Measurements from ENCODE around the gene OSBPL10.
"Not testable (repeated sequence)": the region's sequence is repeated elsewhere in the genome, so short reads cannot be mapped to it uniquely, and the experiment has no call there.

Gene OSBPL10

DNA sequence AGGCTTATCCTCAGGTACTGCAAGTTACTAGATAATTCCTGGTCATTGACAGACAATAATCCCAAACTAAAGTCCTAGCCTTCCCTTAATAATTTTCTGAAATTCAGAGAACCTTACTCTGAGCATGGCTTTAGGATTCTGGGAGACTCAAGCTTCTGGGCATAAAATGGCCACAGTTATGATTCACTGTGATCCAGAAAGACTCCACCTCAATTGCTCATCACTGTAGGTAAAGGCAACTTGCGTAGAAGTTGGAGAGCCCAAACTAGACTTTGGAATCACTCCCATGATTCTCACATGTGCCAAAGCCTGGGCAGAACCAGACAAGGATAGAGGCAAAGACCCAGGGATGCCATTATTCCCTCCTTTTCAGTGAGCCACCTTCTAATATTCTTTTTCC lies 195.3 kb downstream of the OSBPL10 start:
- no peak for DNase-seq (ENCODE audit: insufficient read length, low spot score)
- TF ChIP-seq SPI1 (IDR thresholded peaks at IDR 0.05; ENCODE audit: low read depth, low read length) = no peak
- TF ChIP-seq TAF1 (IDR thresholded peaks at IDR 0.05; ENCODE audit: low read depth, low read length) = no peak
- TF ChIP-seq PAX5 (IDR thresholded peaks at IDR 0.05; ENCODE audit: insufficient read depth, low read length, severe bottlenecking) = no peak
- no peak for TF ChIP-seq POU2F2 (IDR thresholded peaks at IDR 0.05; ENCODE audit: low read depth, low read length)
- TF ChIP-seq POLR2AphosphoS5 (IDR thresholded peaks at IDR 0.05; ENCODE audit: low read depth, low read length) = no peak
- TF ChIP-seq POLR2A (IDR thresholded peaks at IDR 0.05; ENCODE audit: low read depth, low read length) = no peak
- FAIRE-seq = no peak

DNA sequence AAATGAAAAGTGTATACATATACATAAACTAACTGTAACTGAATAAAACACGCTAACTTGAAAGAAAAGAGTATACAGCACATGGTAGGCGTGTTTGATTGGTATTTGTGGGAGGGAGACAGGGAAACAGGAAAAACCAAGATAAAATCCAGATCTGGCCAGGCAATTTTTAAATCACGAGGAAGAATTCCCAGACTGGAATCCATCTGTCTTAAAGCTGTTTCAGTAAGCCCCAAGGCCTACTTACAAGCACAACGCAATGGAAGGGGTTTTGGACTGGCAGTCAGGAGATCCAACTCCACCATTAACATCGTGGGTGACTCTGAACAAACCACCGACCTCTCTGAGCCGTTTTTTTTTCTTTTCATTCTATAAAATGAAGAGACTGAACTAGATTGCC lies 195.8 kb downstream of the OSBPL10 start:
- FAIRE-seq = no peak
- TF ChIP-seq POLR2AphosphoS5 (IDR thresholded peaks at IDR 0.05; ENCODE audit: low read depth, low read length) = no peak
- no peak for TF ChIP-seq SPI1 (IDR thresholded peaks at IDR 0.05; ENCODE audit: low read depth, low read length)
- no peak for TF ChIP-seq PAX5 (IDR thresholded peaks at IDR 0.05; ENCODE audit: insufficient read depth, low read length, severe bottlenecking)
- no peak for TF ChIP-seq POLR2A (IDR thresholded peaks at IDR 0.05; ENCODE audit: low read depth, low read length)
- TF ChIP-seq TAF1 (IDR thresholded peaks at IDR 0.05; ENCODE audit: low read depth, low read length) = no peak
- no peak for TF ChIP-seq POU2F2 (IDR thresholded peaks at IDR 0.05; ENCODE audit: low read depth, low read length)
- no peak for DNase-seq (ENCODE audit: insufficient read length, low spot score)

DNA sequence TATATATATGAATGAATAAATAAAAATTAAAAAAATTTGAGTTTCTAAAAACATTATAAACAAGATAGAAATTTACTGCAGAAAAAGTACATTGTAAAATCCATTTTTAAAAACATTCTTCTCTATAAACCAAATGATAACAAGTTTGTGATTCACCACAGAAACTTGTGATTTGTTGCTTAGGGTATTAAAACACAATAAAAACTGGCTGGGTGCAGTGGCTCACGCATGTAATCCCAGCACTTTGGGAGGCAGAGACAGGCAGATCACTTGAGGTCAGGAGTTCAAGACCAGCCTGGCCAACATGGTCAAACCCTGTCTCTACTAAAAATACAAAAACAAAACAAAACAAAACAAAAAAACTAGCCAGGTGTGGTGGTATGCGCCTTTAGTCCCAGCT lies 197.2 kb downstream of the OSBPL10 start:
- FAIRE-seq; DNase-seq (ENCODE audit: insufficient read length, low spot score): not testable (repeated sequence)

DNA sequence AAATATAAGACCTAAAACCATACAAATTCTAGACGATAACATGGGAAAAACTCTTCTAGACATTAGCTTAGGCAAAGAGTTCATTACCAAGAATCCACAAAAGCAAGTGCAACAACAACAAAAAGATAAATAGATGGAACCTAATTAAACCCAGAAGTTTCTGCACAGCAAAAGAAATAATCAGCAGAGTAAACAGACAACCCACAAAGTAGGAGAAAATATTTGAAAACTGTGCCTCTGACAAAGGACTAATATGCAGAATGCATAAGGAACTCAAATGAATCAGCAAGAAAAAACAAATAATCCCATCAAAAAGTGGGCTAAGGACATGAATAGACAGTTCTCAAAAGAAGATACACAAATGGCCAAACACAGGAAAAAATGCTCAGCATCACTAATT lies 198.8 kb downstream of the OSBPL10 start:
- not testable (repeated sequence) for DNase-seq (ENCODE audit: insufficient read length, low spot score); FAIRE-seq

DNA sequence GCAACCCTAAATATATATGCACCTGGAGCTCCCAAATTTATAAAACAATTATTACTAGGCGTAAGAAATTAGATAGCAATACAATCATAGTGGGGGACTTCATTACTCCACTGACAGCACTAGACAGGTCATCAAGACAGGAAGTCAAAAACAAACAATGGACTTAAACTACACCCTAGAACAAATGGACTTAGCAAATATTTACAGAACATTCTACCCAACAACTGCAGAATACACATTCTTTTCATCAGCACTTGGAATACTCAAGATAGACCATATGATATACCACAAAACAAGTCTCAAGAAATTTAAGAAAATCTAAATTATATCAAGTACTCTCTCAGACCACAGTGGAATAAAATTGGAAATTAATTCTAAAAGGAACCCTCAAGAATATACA lies 201.5 kb downstream of the OSBPL10 start:
- no peak for TF ChIP-seq SPI1 (IDR thresholded peaks at IDR 0.05; ENCODE audit: low read depth, low read length)
- no peak for TF ChIP-seq TAF1 (IDR thresholded peaks at IDR 0.05; ENCODE audit: low read depth, low read length)
- TF ChIP-seq PAX5 (IDR thresholded peaks at IDR 0.05; ENCODE audit: insufficient read depth, low read length, severe bottlenecking) = no peak
- TF ChIP-seq POLR2A (IDR thresholded peaks at IDR 0.05; ENCODE audit: low read depth, low read length) = no peak
- TF ChIP-seq POU2F2 (IDR thresholded peaks at IDR 0.05; ENCODE audit: low read depth, low read length) = no peak
- TF ChIP-seq POLR2AphosphoS5 (IDR thresholded peaks at IDR 0.05; ENCODE audit: low read depth, low read length) = no peak
- DNase-seq (ENCODE audit: insufficient read length, low spot score) (no peak), FAIRE-seq (no peak)

DNA sequence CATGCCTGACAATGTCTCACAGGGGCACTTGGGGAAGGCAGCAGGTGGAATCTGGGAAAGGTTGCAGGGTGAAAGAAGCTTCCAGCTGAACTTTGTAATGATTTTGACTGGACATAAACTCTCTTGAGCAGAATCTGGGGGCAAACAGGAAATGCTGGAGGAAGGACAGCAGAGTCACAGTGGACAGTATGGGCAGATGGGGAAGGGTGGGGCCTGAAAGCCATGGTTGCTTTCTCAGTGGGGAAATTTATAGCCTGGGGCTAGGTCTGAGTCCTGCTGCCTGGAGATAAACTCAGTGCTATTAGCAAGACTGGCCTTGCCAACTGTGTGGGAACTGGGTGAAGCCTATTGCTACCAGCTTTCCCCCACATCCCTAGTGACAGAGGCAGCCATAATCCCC lies 203.2 kb downstream of the OSBPL10 start:
- TF ChIP-seq TAF1 (IDR thresholded peaks at IDR 0.05; ENCODE audit: low read depth, low read length) (no peak), POLR2A (IDR thresholded peaks at IDR 0.05; ENCODE audit: low read depth, low read length) (no peak), POU2F2 (IDR thresholded peaks at IDR 0.05; ENCODE audit: low read depth, low read length) (no peak), POLR2AphosphoS5 (IDR thresholded peaks at IDR 0.05; ENCODE audit: low read depth, low read length) (no peak), PAX5 (IDR thresholded peaks at IDR 0.05; ENCODE audit: insufficient read depth, low read length, severe bottlenecking) (no peak), SPI1 (IDR thresholded peaks at IDR 0.05; ENCODE audit: low read depth, low read length) (no peak)
- DNase-seq (ENCODE audit: insufficient read length, low spot score) = no peak
- FAIRE-seq = no peak

DNA sequence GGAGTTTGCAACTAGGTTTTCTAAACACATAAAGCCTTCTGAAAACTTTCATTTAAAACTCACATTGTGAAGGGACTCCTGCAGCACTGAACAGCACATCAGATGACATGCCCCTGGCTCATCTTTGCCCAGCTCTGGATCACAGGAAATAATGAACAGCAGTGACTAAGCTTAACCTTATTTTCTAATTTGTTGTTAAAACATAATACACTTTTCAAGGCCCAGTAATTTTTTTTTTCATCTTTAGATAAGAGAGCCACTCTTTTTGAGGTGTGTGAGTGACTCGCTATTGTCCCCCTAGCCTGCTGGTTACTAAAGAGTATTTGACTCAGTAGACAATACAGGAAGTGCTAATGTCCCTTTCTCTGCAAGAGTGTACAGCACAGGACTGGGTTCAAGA lies 204.0 kb downstream of the OSBPL10 start:
- FAIRE-seq (no peak), DNase-seq (ENCODE audit: insufficient read length, low spot score) (no peak)
- TF ChIP-seq POLR2A (IDR thresholded peaks at IDR 0.05; ENCODE audit: low read depth, low read length) (no peak), TAF1 (IDR thresholded peaks at IDR 0.05; ENCODE audit: low read depth, low read length) (no peak), SPI1 (IDR thresholded peaks at IDR 0.05; ENCODE audit: low read depth, low read length) (no peak), POLR2AphosphoS5 (IDR thresholded peaks at IDR 0.05; ENCODE audit: low read depth, low read length) (no peak), PAX5 (IDR thresholded peaks at IDR 0.05; ENCODE audit: insufficient read depth, low read length, severe bottlenecking) (no peak), POU2F2 (IDR thresholded peaks at IDR 0.05; ENCODE audit: low read depth, low read length) (no peak)

DNA sequence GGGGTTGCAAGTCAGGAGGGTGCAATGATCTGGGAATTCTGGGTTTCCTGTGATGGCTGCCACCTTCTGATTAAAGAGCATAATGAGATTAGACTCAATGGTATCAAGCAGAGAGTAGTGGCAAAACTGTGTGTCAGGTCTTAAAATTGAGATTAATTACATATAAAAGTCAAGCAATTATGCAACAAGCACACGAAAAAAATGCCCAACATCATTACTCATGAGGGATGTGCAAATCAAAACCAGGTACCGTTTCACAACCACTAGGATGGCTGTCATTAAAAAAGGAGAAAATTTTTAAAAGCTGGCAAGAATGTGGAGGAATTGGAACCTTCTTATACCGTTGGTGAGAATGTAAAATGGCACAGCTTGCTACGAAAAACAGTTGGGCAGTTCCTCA lies 205.0 kb downstream of the OSBPL10 start:
- FAIRE-seq = no peak
- TF ChIP-seq PAX5 (IDR thresholded peaks at IDR 0.05; ENCODE audit: insufficient read depth, low read length, severe bottlenecking) (no peak), SPI1 (IDR thresholded peaks at IDR 0.05; ENCODE audit: low read depth, low read length) (no peak)

DNA sequence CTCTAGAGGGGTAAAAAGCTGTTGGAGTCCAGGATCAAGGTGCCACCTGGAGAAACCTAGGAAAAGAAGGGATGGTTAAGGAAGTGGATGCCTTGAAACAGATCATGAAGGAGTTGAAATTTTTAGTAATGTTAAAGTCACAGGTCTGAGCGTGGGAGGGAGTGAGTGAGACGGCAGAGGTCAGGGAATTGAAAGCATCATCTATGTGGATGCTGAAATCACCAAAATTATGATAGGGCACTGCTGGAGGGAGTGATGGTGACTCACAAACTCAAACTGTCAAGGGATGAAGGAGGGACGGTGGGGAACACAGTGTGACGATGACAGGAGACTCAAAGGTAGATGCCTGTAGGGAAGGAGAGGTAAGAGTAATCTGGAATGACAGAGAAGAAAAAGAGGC lies 205.7 kb downstream of the OSBPL10 start:
- FAIRE-seq (no peak), DNase-seq (ENCODE audit: insufficient read length, low spot score) (no peak)
- TF ChIP-seq POLR2AphosphoS5 (IDR thresholded peaks at IDR 0.05; ENCODE audit: low read depth, low read length) = no peak
- TF ChIP-seq TAF1 (IDR thresholded peaks at IDR 0.05; ENCODE audit: low read depth, low read length) = no peak
- TF ChIP-seq POLR2A (IDR thresholded peaks at IDR 0.05; ENCODE audit: low read depth, low read length) = no peak
- no peak for TF ChIP-seq PAX5 (IDR thresholded peaks at IDR 0.05; ENCODE audit: insufficient read depth, low read length, severe bottlenecking)
- TF ChIP-seq POU2F2 (IDR thresholded peaks at IDR 0.05; ENCODE audit: low read depth, low read length) = no peak
- no peak for TF ChIP-seq SPI1 (IDR thresholded peaks at IDR 0.05; ENCODE audit: low read depth, low read length)

More for the DNA sequence above, 205.0 kb downstream of the OSBPL10 start:
- DNase-seq (ENCODE audit: insufficient read length, low spot score) = no peak

DNA sequence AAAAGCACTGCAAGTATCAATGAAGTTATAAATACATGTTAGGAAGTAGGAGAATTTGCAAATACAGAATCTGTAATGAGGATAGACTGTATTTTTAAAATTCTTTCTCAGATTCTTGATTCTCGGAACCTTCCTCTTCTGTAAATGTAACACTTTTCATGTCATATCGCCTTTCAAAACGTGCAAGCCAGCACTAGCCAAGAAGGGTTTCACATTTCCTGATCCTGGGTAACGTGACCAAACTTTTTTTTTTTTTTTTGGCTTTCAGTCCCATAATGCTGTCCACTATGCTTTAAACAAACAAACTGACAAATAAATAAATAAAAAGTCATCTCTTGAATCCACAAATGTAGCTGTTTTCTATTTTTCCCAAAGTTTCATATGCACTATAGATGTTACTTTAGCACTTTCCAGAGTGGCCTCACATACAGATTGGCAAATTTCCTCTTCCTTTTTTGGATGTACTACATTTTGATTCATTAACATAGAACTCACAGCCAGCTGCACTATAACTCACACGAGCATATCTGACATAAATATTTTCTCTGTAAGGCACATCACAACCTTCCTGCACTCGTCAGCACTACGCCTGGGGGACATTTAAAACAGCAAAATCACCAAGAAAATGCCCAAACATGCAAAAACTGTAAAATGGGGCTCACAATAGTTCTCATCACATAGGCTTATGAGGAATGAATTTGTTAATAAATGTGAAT lies 208.1 kb downstream of the OSBPL10 start:
- FAIRE-seq = no peak

DNA sequence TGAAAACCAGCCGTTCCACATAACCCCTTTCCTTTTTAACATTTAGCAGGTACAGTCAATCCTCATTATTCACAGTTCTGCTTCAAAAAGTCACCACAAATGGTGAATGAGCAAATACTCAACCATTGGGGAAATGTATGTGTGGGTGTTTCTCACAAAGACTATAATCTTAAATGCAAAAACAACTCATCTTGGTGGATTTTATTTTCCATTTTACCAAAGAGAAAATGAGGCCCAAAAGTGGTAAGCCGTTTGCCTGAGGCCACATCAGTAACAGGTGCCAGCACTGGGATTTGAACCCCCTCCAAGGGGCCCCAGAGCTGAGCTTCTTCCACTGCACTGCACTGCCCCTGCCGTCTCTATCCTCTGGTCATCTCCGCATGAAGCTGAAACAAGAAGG lies 208.8 kb downstream of the OSBPL10 start:
- DNase-seq (ENCODE audit: insufficient read length, low spot score) (no peak), FAIRE-seq (no peak)
- TF ChIP-seq SPI1 (IDR thresholded peaks at IDR 0.05; ENCODE audit: low read depth, low read length) = peak; percentile 20; the same call in 1 of the 2 replicates
- TF ChIP-seq PAX5 (IDR thresholded peaks at IDR 0.05; ENCODE audit: insufficient read depth, low read length, severe bottlenecking) = no peak

More for the DNA sequence above, 208.1 kb downstream of the OSBPL10 start:
- no peak for DNase-seq (ENCODE audit: insufficient read length, low spot score)
- TF ChIP-seq POU2F2 (IDR thresholded peaks at IDR 0.05; ENCODE audit: low read depth, low read length) (no peak), SPI1 (IDR thresholded peaks at IDR 0.05; ENCODE audit: low read depth, low read length) (no peak), POLR2A (IDR thresholded peaks at IDR 0.05; ENCODE audit: low read depth, low read length) (no peak)
